Mucosa of rectum (tissue), 2 donors: ENCODE measurements around the gene KANK4.
"Not testable (repeated sequence)": the region's sequence is repeated elsewhere in the genome, so short reads cannot be mapped to it uniquely, and the experiment has no call there.

ENCODE experiments used
- H3K27ac ChIP-seq, 2 donors: one replicate each; pipeline ENCODE4 v1.7.0; 2013; ENCODE audit warnings: inconsistent platforms in 2 of 2, low read depth in 2 of 2, low read length in 2 of 2
- H3K27me3 ChIP-seq, 2 donors: one replicate each; pipeline ENCODE4 v1.7.0; 2013; ENCODE audit warnings: low read length in 2 of 2; ENCODE audit not compliant: control insufficient read depth in 2 of 2, insufficient read depth in 2 of 2
- H3K36me3 ChIP-seq, 2 donors: one replicate each; pipeline ENCODE4 v1.7.0; 2013; ENCODE audit warnings: low read length in 2 of 2; ENCODE audit not compliant: control insufficient read depth in 2 of 2, insufficient read depth in 2 of 2
- H3K4me1 ChIP-seq, 2 donors: one replicate each; pipeline ENCODE4 v1.7.0; 2013; ENCODE audit warnings: low read length in 2 of 2, mild to moderate bottlenecking in 1 of 2; ENCODE audit not compliant: control insufficient read depth in 2 of 2, insufficient read depth in 2 of 2
- H3K4me3 ChIP-seq, 2 donors: one replicate each; pipeline ENCODE4 v1.7.0; 2013; ENCODE audit warnings: low read length in 2 of 2
- H3K9ac ChIP-seq, 2 donors: one replicate each; pipeline ENCODE4 v1.7.0; 2013; ENCODE audit warnings: low read length in 2 of 2, low read depth in 1 of 2, mild to moderate bottlenecking in 1 of 2
- H3K9me3 ChIP-seq, 2 donors: one replicate each; pipeline ENCODE4 v1.7.0; 2013; ENCODE audit warnings: low read length in 2 of 2; ENCODE audit not compliant: control insufficient read depth in 2 of 2
- donor health status: healthy.
- donor health status: Normal muscosa, but diverticular disease.

KANK4 gene

DNA sequence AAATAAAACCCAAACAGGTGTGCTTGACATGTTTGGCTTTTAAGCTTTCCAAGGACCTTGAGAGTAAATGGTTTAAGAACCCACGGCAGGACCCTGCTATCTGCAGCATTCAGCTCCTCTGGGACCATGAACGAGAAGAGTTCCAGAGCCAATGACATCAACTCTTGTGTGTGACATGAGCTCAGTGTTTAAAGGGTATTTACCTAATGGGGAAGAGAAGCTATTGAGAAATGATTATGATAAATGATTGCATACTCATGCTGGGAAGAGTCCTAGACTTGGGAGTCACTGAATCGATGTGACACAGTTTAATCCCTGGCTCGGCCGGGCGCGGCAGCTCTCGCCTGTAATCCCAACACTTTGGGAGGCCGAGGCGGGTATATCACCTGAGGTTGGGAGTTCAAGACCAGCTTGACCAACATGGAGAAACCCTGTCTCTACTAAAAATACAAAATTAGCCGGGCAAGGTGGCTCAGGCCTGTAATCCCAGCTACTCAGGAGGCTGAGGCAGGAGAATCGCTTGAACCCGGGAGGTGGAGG, 55.4 kb downstream of the KANK4 start:
- H3K4me1 ChIP-seq: no peaks in the 10 kb centered on the region
- H3K27me3 ChIP-seq: no peaks in the 10 kb centered on the region
- no peak overlapping the region for H3K4me3 ChIP-seq
- H3K9me3 ChIP-seq: no peaks in the 10 kb centered on the region
- no peaks in the 10 kb centered on the region for H3K36me3 ChIP-seq
- no peak overlapping the region for H3K27ac ChIP-seq
- H3K9ac ChIP-seq: no peak overlapping the region

- no peaks in the 10 kb centered on the region for H3K4me1 ChIP-seq
- H3K27me3 ChIP-seq: no peaks in the 10 kb centered on the region
- H3K9me3 ChIP-seq: no peaks in the 10 kb centered on the region
- no peak overlapping the region for H3K27ac ChIP-seq
- no peak overlapping the region for H3K4me3 ChIP-seq
- H3K36me3 ChIP-seq: no peaks in the 10 kb centered on the region
- H3K9ac ChIP-seq: no peak overlapping the region
Observed at GRCh38 chr1:62263006-62263813, 56.0 kb downstream of the KANK4 start.

- no peaks in the 10 kb centered on the region for H3K27me3 ChIP-seq
- H3K36me3 ChIP-seq: no peaks in the 10 kb centered on the region
- H3K27ac ChIP-seq: no peak overlapping the region
- H3K4me1 ChIP-seq: no peaks in the 10 kb centered on the region
- H3K9me3 ChIP-seq: no peaks in the 10 kb centered on the region
- H3K4me3 ChIP-seq: no peak overlapping the region
- no peak overlapping the region for H3K9ac ChIP-seq
Observed at GRCh38 chr1:62260688-62261087, 58.5 kb downstream of the KANK4 start.

- no peaks in the 10 kb centered on the region for H3K36me3 ChIP-seq
- no peak overlapping the region for H3K4me3 ChIP-seq
- H3K4me1 ChIP-seq: no peaks in the 10 kb centered on the region
- H3K9me3 ChIP-seq: no peaks in the 10 kb centered on the region
- no peaks in the 10 kb centered on the region for H3K27me3 ChIP-seq
- no peak overlapping the region for H3K27ac ChIP-seq
- H3K9ac ChIP-seq: no peak overlapping the region
Observed at GRCh38 chr1:62259551-62259950, 59.7 kb downstream of the KANK4 start.

DNA sequence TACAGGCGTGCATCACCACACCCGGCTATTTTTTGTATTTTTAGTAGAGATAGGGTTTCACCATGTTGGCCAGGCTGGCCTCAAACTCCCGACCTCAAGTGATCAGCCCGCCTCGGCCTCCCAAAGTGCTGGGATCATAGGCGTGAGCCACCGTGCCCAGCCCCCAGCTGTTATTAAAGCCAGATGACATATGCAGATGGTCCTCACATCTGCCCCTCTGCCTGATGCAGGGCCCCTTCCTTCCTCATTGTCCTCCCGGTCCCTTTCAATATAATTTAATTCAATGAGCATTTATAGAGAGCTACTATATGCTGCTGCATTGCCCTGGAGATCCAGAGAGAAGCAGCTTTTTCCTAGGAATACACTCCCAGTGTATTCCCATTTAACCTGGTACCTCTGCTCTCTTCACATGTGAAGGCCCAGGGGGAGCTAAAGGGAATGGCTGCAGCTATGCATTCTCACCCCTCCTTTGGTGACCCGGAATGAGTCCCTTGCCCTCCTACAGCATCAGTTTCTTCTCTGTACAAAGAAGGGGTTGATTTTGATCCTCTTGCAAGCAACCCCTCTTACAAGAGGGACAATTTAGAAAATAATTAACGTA, 69.0 kb downstream of the KANK4 start:
- Histone ChIP-seq H3K27ac (no peak overlapping the region), H3K4me1 (no peaks in the 10 kb centered on the region), H3K27me3 (no peaks in the 10 kb centered on the region), H3K4me3 (no peak overlapping the region), H3K36me3 (no peaks in the 10 kb centered on the region), H3K9ac (no peak overlapping the region), H3K9me3 (no peaks in the 10 kb centered on the region)

- Histone ChIP-seq H3K36me3 (no peaks in the 10 kb centered on the region), H3K9me3 (no peaks in the 10 kb centered on the region), H3K4me1 (no peaks in the 10 kb centered on the region), H3K27ac (no peak overlapping the region), H3K9ac (no peak overlapping the region), H3K27me3 (no peaks in the 10 kb centered on the region), H3K4me3 (no peak overlapping the region)
Observed at GRCh38 chr1:62247391-62248168, 71.7 kb downstream of the KANK4 start.

DNA sequence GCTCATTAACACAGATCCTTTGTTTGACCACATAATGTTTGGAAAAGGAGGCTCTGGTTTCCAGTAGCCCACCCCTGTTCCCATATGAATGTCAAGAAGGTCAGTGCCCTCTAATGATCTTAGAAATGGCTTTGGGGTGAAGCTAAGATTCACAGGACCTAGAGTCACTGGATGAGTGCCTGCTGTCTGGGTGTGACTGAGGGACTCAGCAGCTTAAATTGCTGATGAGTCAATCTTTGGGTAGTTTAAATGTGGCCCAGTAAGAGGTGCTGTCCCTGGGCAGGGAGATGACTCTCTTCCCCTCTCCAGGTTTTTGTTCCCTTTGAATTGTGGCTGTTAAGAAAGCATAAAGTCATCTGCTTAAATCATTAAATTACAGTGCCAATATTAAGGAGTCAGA, 74.0 kb downstream of the KANK4 start:
- Histone ChIP-seq H3K4me3 (no peak overlapping the region), H3K9me3 (no peaks in the 10 kb centered on the region), H3K27me3 (no peaks in the 10 kb centered on the region), H3K27ac (no peak overlapping the region), H3K4me1 (no peaks in the 10 kb centered on the region), H3K36me3 (no peaks in the 10 kb centered on the region), H3K9ac (no peak overlapping the region)

DNA sequence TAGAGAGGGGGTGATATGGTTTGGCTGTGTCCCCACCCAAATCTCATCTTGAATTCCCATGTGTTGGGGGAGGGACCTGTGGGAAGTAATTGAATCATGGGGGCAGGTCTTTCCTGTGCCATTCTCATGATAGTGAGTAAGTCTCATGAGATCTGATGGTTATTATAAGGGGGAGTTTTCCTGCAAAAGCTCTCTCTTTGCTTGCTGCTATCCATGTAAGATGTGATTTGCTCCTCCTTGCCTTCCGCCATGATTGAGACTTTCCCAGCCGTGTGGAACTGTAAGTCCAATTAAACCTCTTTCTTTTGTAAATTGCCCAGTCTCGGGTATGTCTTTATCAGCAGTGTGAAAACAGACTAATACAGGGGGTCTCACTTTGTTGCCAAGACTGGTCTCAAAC, 74.9 kb downstream of the KANK4 start:
- not testable (repeated sequence) for H3K9ac ChIP-seq, H3K36me3 ChIP-seq, H3K27me3 ChIP-seq, H3K9me3 ChIP-seq, H3K4me3 ChIP-seq, H3K4me1 ChIP-seq, H3K27ac ChIP-seq

GRCh38 chr1:62241371-62242131, 77.7 kb downstream of the KANK4 start:
- no peak overlapping the region for H3K9ac ChIP-seq
- no peak overlapping the region for H3K27ac ChIP-seq
- H3K36me3 ChIP-seq: no peaks in the 10 kb centered on the region
- H3K9me3 ChIP-seq: no peaks in the 10 kb centered on the region
- H3K27me3 ChIP-seq: no peaks in the 10 kb centered on the region
- H3K4me1 ChIP-seq: no peaks in the 10 kb centered on the region
- H3K4me3 ChIP-seq: no peak overlapping the region
